Neural progenitor cell (in vitro differentiated cells): Measurements from ENCODE around the gene MAP2K5. TPM values are rescaled to one million over a fixed set of nuclear protein-coding genes. Genes with fewer than 3 reads are reported as not detected.
A peak's percentile ranks its signal among the peaks of the same experiment; 100 is the strongest.

Experiments
- DNase-seq: peaks from one replicate; pipeline ENCODE4 v3.0.0-alpha.2; 2016; ENCODE audit warnings: low spot score
- H2AFZ ChIP-seq: fragments of 200-600 bp; sonication (generic); replicated peaks from 2 replicates; pipeline ENCODE4 v1.6.1; 2016; ENCODE audit warnings: antibody characterized with exemption
- H3F3A ChIP-seq: fragments of 200-600 bp; sonication (generic); 2 replicates; pipeline ENCODE4 v1.6.1; 2016; ENCODE audit warnings: antibody characterized with exemption, low read depth
- H3K27ac ChIP-seq: fragments of 200-600 bp; sonication (generic); 2 replicates; pipeline ENCODE4 v1.5.1; 2016; ENCODE audit warnings: mild to moderate bottlenecking
- H3K27me3 ChIP-seq: fragments of 200-600 bp; sonication (generic); 2 replicates; pipeline ENCODE4 v1.6.1; 2016; ENCODE audit warnings: mild to moderate bottlenecking, moderate library complexity
- H3K36me3 ChIP-seq: fragments of 200-600 bp; sonication (generic); 2 replicates; pipeline ENCODE4 v1.5.1; 2016
- H3K4me1 ChIP-seq: fragments of 200-600 bp; sonication (generic); 2 replicates; pipeline ENCODE4 v1.6.1; 2016; ENCODE audit warnings: mixed run types
- H3K4me2 ChIP-seq: fragments of 200-600 bp; sonication (generic); 2 replicates; pipeline ENCODE4 v1.6.1; 2016
- H3K4me3 ChIP-seq: fragments of 200-600 bp; sonication (generic); 2 replicates; pipeline ENCODE4 v1.5.1; 2016
- H3K79me2 ChIP-seq: fragments of 200-600 bp; sonication (generic); 2 replicates; pipeline ENCODE4 v1.6.1; 2016; ENCODE audit warnings: low read depth
- H3K9ac ChIP-seq: fragments of 200-600 bp; sonication (generic); 2 replicates; pipeline ENCODE4 v1.6.1; 2016
- H3K9me3 ChIP-seq: fragments of 200-600 bp; sonication (generic); 2 replicates; pipeline ENCODE4 v1.5.1; 2016; ENCODE audit warnings: low read depth
- H4K20me1 ChIP-seq: fragments of 200-600 bp; sonication (generic); 2 replicates; pipeline ENCODE4 v1.6.1; 2016; ENCODE audit warnings: low read depth
- H3K27ac Mint-ChIP-seq: 3 replicates; pipeline ENCODE4 v1.8.0; 2021; ENCODE audit warnings: mixed read lengths
- H3K27me3 Mint-ChIP-seq: 2 replicates; pipeline ENCODE4 v1.8.0; 2022; ENCODE audit warnings: low read depth, mild to moderate bottlenecking, inconsistent platforms, moderate library complexity, mixed read lengths; ENCODE audit not compliant: insufficient read depth
- H3K36me3 Mint-ChIP-seq: 3 replicates; pipeline ENCODE4 v1.8.0; 2021; ENCODE audit warnings: mixed read lengths
- H3K4me1 Mint-ChIP-seq: 3 replicates; pipeline ENCODE4 v1.8.0; 2021; ENCODE audit warnings: mixed read lengths
- H3K4me3 Mint-ChIP-seq: 3 replicates; pipeline ENCODE4 v1.8.0; 2021; ENCODE audit warnings: mild to moderate bottlenecking, moderate library complexity, mixed read lengths
- H3K9me3 Mint-ChIP-seq: 3 replicates; pipeline ENCODE4 v1.8.0; 2020; ENCODE audit warnings: mixed read lengths
- CTCF ChIP-seq: fragments of 200-600 bp; sonication (generic); IDR thresholded peaks from 2 replicates; pipeline ENCODE4 v1.5.1; 2017; ENCODE audit warnings: antibody characterized with exemption, mild to moderate bottlenecking
- EZH2 ChIP-seq: fragments of 200-600 bp; sonication (generic); IDR thresholded peaks from 2 replicates; pipeline ENCODE4 v1.6.1; 2017; ENCODE audit warnings: antibody characterized with exemption, mild to moderate bottlenecking, moderate library complexity
- EZH2phosphoT487 ChIP-seq: fragments of 200-600 bp; sonication (generic); IDR thresholded peaks from 2 replicates; pipeline ENCODE4 v1.6.1; 2017; ENCODE audit warnings: antibody characterized with exemption
- total RNA-seq: library from RNA; depleted of rRNA; stranded (reverse); fragments of >200 nt; gene quantifications from 2 replicates; pipeline ENCODE4 v1.2.3, GENCODE V29; 2015; ENCODE audit warnings: low replicate concordance

MAP2K5 gene
- 11.1 and 17.2 TPM in 2 replicates for total RNA-seq

GRCh38 chr15:67542420-67543347, at the start of gene MAP2K5:
Gene MAP2K5 (plus strand): TSS chr15:67542703. CDS start chr15:67543336, 633 bp downstream.
- H3K27ac Mint-ChIP-seq, result peak within 1 kb of the TSS; percentile 91
- H3F3A ChIP-seq, result peaks cover 9% of the 10 kb centered on the region
- peak within 1 kb of the TSS; percentile 98 for H3K4me3 Mint-ChIP-seq
- H4K20me1 ChIP-seq, result peaks cover 3% of the 10 kb centered on the region
- H3K4me3 ChIP-seq, result peak within 1 kb of the TSS; percentile 99
- H3K4me1 ChIP-seq, result peaks cover 13% of the 10 kb centered on the region
- H3K4me1 Mint-ChIP-seq, result peaks cover 33% of the 10 kb centered on the region
- peak within 1 kb of the TSS; percentile 84 for H3K4me2 ChIP-seq
- peaks cover 3% of the 10 kb centered on the region for H3K36me3 Mint-ChIP-seq
- H3K27ac ChIP-seq, result no peak within 1 kb of the TSS
- peaks cover 3% of the 10 kb centered on the region for H3K27me3 Mint-ChIP-seq
- peak within 1 kb of the TSS; percentile 55 for H3K9ac ChIP-seq
- no peaks in the 10 kb centered on the region for H3K9me3 Mint-ChIP-seq
- no peak for TF ChIP-seq CTCF
- TF ChIP-seq EZH2phosphoT487, result no peak
- no peak for TF ChIP-seq EZH2
- H3K27me3 ChIP-seq, result no peaks in the 10 kb centered on the region
- H3K36me3 ChIP-seq, result no peaks in the 10 kb centered on the region
- H3K9me3 ChIP-seq, result no peaks in the 10 kb centered on the region
- peaks cover 28% of the 10 kb centered on the region for H3K79me2 ChIP-seq
- peak within 1 kb of the TSS; percentile 96 for H2AFZ ChIP-seq
- peak; percentile 85 for DNase-seq

GRCh38 chr15:67495585-67495984, 46.9 kb upstream of the MAP2K5 start:
- Histone ChIP-seq H3K79me2 (no peaks in the 10 kb centered on the region), H3K27ac (no peak overlapping the region), H2AFZ (no peak overlapping the region), H4K20me1 (no peaks in the 10 kb centered on the region), H3K4me2 (no peak overlapping the region), H3K4me1 (no peaks in the 10 kb centered on the region), H3K36me3 (no peaks in the 10 kb centered on the region), H3K9ac (no peak overlapping the region), H3K9me3 (no peaks in the 10 kb centered on the region), H3K4me3 (no peak overlapping the region), H3F3A (no peaks in the 10 kb centered on the region), H3K27me3 (no peaks in the 10 kb centered on the region)
- Mint-ChIP-seq H3K9me3 (peaks cover 2% of the 10 kb centered on the region), H3K4me1 (no peaks in the 10 kb centered on the region), H3K27ac (no peak overlapping the region), H3K36me3 (no peaks in the 10 kb centered on the region), H3K4me3 (no peak overlapping the region), H3K27me3 (peaks cover 3% of the 10 kb centered on the region)
- DNase-seq, result no peak
- no peak for TF ChIP-seq EZH2
- TF ChIP-seq CTCF, result no peak
- TF ChIP-seq EZH2phosphoT487, result no peak

GRCh38 chr15:67501177-67501835, 41.2 kb upstream of the MAP2K5 start:
- TF ChIP-seq EZH2phosphoT487 (no peak), CTCF (peak; percentile 20)
- peaks cover 3% of the 10 kb centered on the region for H3K27me3 Mint-ChIP-seq
- peak overlapping the region; percentile 57 for H3K4me2 ChIP-seq
- H3K9me3 ChIP-seq, result no peaks in the 10 kb centered on the region
- H3K9ac ChIP-seq, result no peak overlapping the region
- DNase-seq, result no peak
- H2AFZ ChIP-seq, result no peak overlapping the region
- no peaks in the 10 kb centered on the region for H3K79me2 ChIP-seq
- H3K4me3 Mint-ChIP-seq, result no peak overlapping the region
- H4K20me1 ChIP-seq, result no peaks in the 10 kb centered on the region
- H3F3A ChIP-seq, result peaks cover 14% of the 10 kb centered on the region
- no peak overlapping the region for H3K4me3 ChIP-seq
- H3K27ac ChIP-seq, result no peak overlapping the region
- no peaks in the 10 kb centered on the region for H3K27me3 ChIP-seq
- no peak overlapping the region for H3K27ac Mint-ChIP-seq
- peaks cover 2% of the 10 kb centered on the region for H3K9me3 Mint-ChIP-seq
- H3K36me3 Mint-ChIP-seq, result no peaks in the 10 kb centered on the region
- no peaks in the 10 kb centered on the region for H3K36me3 ChIP-seq
- H3K4me1 Mint-ChIP-seq, result peaks cover 11% of the 10 kb centered on the region
- H3K4me1 ChIP-seq, result peaks cover 19% of the 10 kb centered on the region
